DOHH2 (cell line): ENCODE data around the gene OR6C70.

Experiments used
- H3F3A ChIP-seq: fragments of 200-600 bp; sonication (generic), shearing (Covaris generic); 2 replicates; pipeline ENCODE4 v1.6.0; 2016; ENCODE audit warnings: antibody characterized with exemption, mild to moderate bottlenecking; ENCODE audit not compliant: control insufficient read depth, insufficient read depth
- H3K27ac ChIP-seq: fragments of 200-600 bp; sonication (generic); 2 replicates; pipeline ENCODE4 v1.5.1; 2014; ENCODE audit warnings: low read depth, mild to moderate bottlenecking, low read length, moderate library complexity
- H3K27me3 ChIP-seq: fragments of 200-600 bp; sonication (generic); 2 replicates; pipeline ENCODE4 v1.6.1; 2014; ENCODE audit warnings: mild to moderate bottlenecking, low read length, mixed read lengths; ENCODE audit not compliant: control insufficient read depth
- H3K36me3 ChIP-seq: fragments of 200-600 bp; sonication (generic); 2 replicates; pipeline ENCODE4 v1.6.1; 2014; ENCODE audit warnings: mild to moderate bottlenecking, low read length, moderate library complexity, mixed read lengths; ENCODE audit not compliant: control insufficient read depth
- H3K4me1 ChIP-seq: fragments of 200-600 bp; sonication (generic); 2 replicates; pipeline ENCODE4 v1.6.1; 2014; ENCODE audit warnings: mild to moderate bottlenecking, low read length, mixed read lengths; ENCODE audit not compliant: control insufficient read depth
- H3K4me2 ChIP-seq: fragments of 200-600 bp; sonication (generic); 2 replicates; pipeline ENCODE4 v1.6.0; 2014; ENCODE audit warnings: mild to moderate bottlenecking, low read length, moderate library complexity
- H3K4me3 ChIP-seq: fragments of 200-600 bp; sonication (generic); 2 replicates; pipeline ENCODE4 v1.5.1; 2014; ENCODE audit warnings: mild to moderate bottlenecking, low read length, mixed read lengths
- H3K79me2 ChIP-seq: fragments of 200-600 bp; sonication (generic); 2 replicates; pipeline ENCODE4 v1.6.1; 2014; ENCODE audit warnings: mild to moderate bottlenecking, low read length, mixed read lengths; ENCODE audit not compliant: control insufficient read depth
- H3K9me2 ChIP-seq: fragments of 200-600 bp; sonication (generic); replicated peaks from 2 replicates; pipeline ENCODE4 v1.6.1; 2014; ENCODE audit warnings: mild to moderate bottlenecking, low read length, mixed read lengths; ENCODE audit not compliant: control insufficient read depth
- H3K9me3 ChIP-seq: fragments of 200-600 bp; sonication (generic); 2 replicates; pipeline ENCODE4 v1.6.1; 2014; ENCODE audit warnings: antibody characterized with exemption, low read length, mixed read lengths; ENCODE audit not compliant: control insufficient read depth, insufficient read depth
- H4K20me1 ChIP-seq: fragments of 200-600 bp; sonication (generic); 2 replicates; pipeline ENCODE4 v1.6.0; 2014; ENCODE audit warnings: low read depth, mild to moderate bottlenecking, antibody characterized with exemption, low read length, moderate library complexity; ENCODE audit not compliant: control insufficient read depth, insufficient read depth
- EZH2phosphoT487 ChIP-seq: fragments of 200-600 bp; sonication (generic); IDR thresholded peaks from 2 replicates; pipeline ENCODE4 v1.6.1; 2017; ENCODE audit warnings: borderline replicate concordance, mild to moderate bottlenecking, antibody characterized with exemption, low read length, moderate library complexity, mixed read lengths
- TF ChIP-seq, protein P1 (sequence below): fragments of 200-600 bp; sonication (generic); IDR thresholded peaks from one replicate; pipeline ENCODE4 v1.5.1; 2014; ENCODE audit warnings: antibody characterized with exemption, mild to moderate bottlenecking, low read depth, low read length; ENCODE audit not compliant: poor library complexity, severe bottlenecking

Gene OR6C70

DNA sequence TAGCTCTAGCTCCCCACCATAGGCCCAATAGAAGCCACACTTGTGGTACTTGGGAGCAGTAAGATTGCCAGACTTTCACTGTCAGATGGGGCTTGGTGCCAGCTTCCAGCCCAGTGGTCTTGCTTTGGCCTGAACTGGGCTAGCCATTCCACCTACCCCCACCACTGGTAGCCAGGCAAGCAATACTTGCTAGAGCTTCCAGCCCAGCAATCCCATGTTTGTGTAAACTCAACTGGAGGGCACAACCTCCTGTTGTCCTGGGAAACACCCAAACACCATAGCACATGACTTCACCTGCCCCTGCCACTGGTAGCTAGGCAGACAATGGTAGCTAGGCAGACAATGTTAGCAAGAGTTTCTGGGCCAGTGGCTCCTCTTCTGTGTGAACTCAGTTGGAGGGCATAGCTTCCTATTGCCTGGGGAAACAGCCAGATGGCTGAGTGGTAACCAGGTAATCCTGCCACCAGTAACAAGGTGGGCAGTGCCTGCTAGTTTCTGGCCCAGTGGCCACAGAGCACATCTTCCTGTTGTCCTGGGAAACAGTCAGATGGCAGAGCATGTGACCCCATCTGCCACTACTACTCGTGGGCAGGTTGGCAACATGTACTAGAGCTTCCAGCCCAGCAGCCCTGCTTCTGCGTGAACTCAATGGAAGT lies 49.5 kb downstream of the OR6C70 start:
- Histone ChIP-seq H3K27me3 (peaks cover 5% of the 10 kb centered on the region; the same call in 1 of the 2 replicates), H3K4me1 (0 out of 2 replicates have a peak, but pooled peaks cover 3% of the 10 kb centered on the region), H3F3A (no peaks in the 10 kb centered on the region), H3K36me3 (no peaks in the 10 kb centered on the region), H3K79me2 (no peaks in the 10 kb centered on the region), H3K27ac (no peak overlapping the region), H3K4me2 (no peak overlapping the region), H3K9me3 (no peaks in the 10 kb centered on the region), H3K9me2 (no peaks in the 10 kb centered on the region), H4K20me1 (no peaks in the 10 kb centered on the region), H3K4me3 (no peak overlapping the region)
- TF ChIP-seq, protein P1, sequence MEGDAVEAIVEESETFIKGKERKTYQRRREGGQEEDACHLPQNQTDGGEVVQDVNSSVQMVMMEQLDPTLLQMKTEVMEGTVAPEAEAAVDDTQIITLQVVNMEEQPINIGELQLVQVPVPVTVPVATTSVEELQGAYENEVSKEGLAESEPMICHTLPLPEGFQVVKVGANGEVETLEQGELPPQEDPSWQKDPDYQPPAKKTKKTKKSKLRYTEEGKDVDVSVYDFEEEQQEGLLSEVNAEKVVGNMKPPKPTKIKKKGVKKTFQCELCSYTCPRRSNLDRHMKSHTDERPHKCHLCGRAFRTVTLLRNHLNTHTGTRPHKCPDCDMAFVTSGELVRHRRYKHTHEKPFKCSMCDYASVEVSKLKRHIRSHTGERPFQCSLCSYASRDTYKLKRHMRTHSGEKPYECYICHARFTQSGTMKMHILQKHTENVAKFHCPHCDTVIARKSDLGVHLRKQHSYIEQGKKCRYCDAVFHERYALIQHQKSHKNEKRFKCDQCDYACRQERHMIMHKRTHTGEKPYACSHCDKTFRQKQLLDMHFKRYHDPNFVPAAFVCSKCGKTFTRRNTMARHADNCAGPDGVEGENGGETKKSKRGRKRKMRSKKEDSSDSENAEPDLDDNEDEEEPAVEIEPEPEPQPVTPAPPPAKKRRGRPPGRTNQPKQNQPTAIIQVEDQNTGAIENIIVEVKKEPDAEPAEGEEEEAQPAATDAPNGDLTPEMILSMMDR, result no peak
- TF ChIP-seq EZH2phosphoT487, result no peak
